Measurements from ENCODE around the gene SCGB1D1. TPM values are rescaled to one million over a fixed set of nuclear protein-coding genes. Genes with fewer than 3 reads are reported as not detected.

Gene SCGB1D1
- polyA plus RNA-seq, 1 of the 3 experiments (the other 2 are of a cell fraction) = not detected

GRCh38 chr11:62166371-62166770 is 23.6 kb upstream of the SCGB1D1 start (continued):
- TF ChIP-seq REST (IDR thresholded peaks at IDR 0.05; ENCODE audit: low read depth, low read length) = no peak
- no peak for TF ChIP-seq RCOR1 (IDR thresholded peaks at IDR 0.05; ENCODE audit: low read length)
- TF ChIP-seq RAD21 (IDR thresholded peaks at IDR 0.05; ENCODE audit: low read length) = no peak

GRCh38 chr11:62169448-62169847 is 20.6 kb upstream of the SCGB1D1 start:
- Histone ChIP-seq H4K20me1 (ENCODE audit: insufficient read depth) (no peaks in the 10 kb centered on the region), H3K79me2 (ENCODE audit: insufficient read depth) (no peaks in the 10 kb centered on the region), H3K4me1 (ENCODE audit: control insufficient read depth in 1 of 2, insufficient read depth in 2 of 2, low read depth in 1 of 2, low read length in 1 of 2) (no peaks in the 10 kb centered on the region), H3K9me2 (no peaks in the 10 kb centered on the region), H3F3A (replicated peaks; ENCODE audit: insufficient read depth) (no peaks in the 10 kb centered on the region), H3K27ac (ENCODE audit: low read depth in 2 of 2, low read length in 1 of 2) (no peak overlapping the region), H3K9me3 (no peaks in the 10 kb centered on the region), H3K9ac (no peak overlapping the region), H3K27me3 (ENCODE audit: insufficient read depth) (peaks cover 54% of the 10 kb centered on the region), H3K4me2 (no peak overlapping the region), H2AFZ (ENCODE audit: low read depth) (no peak overlapping the region), H3K36me3 (replicated peaks in 1 of 2; ENCODE audit: control insufficient read depth in 1 of 2, insufficient read depth in 2 of 2, low read length in 1 of 2) (no peaks in the 10 kb centered on the region), H3K4me3 (ENCODE audit: low read depth in 2 of 2, low read length in 1 of 2) (no peak overlapping the region)
- POLR2A ChIA-PET = no interaction called here
- WGBS (ENCODE audit: low lambda C conversion rate) = 21% methylated on average over 3 of the region's 10 CpGs
- TF ChIP-seq POLR2AphosphoS5 (IDR thresholded peaks at IDR 0.05; ENCODE audit: low read depth, low read length) (no peak), JUND (IDR thresholded peaks at IDR 0.05) (no peak), ZBTB33 (IDR thresholded peaks at IDR 0.05; ENCODE audit: borderline replicate concordance, low read depth) (no peak), GABPA (IDR thresholded peaks at IDR 0.05; ENCODE audit: low read depth) (no peak), USF1 (IDR thresholded peaks at IDR 0.05; ENCODE audit: borderline replicate concordance, low read depth) (no peak), TEAD4 (IDR thresholded peaks at IDR 0.05; ENCODE audit: borderline replicate concordance, insufficient read depth) (no peak), YY1 (IDR thresholded peaks at IDR 0.05; ENCODE audit: low read depth) (no peak), RXRA (IDR thresholded peaks at IDR 0.05; ENCODE audit: borderline replicate concordance, low read depth) (no peak), MXI1 (IDR thresholded peaks at IDR 0.05; ENCODE audit: low read depth, low read length) (no peak), EP300 (IDR thresholded peaks at IDR 0.05; ENCODE audit: borderline replicate concordance in 1 of 2, low read depth in 1 of 2, low read length in 1 of 2) (no peak)
- CTCF ChIA-PET = interaction anchor here (1.5 to 4.2 kb wide), 4 partner anchors 13 to 142 kb away, joined by 3 to 37 read pairs (median 9); no protein-coding TSS in a partner anchor
- DNase-seq = no peak
